Mesenchymal stem cell (in vitro differentiated cells and primary cell): Measurements from ENCODE around the gene FHIT.
A peak's percentile ranks its signal among the peaks of the same experiment; 100 is the strongest.

ENCODE experiments used
- DNase-seq: peaks from one replicate; pipeline ENCODE4 v3.0.0-alpha.2; 2013
- H2AFZ ChIP-seq: one replicate; pipeline ENCODE4 v1.6.1; 2013; ENCODE audit warnings: low read depth, mild to moderate bottlenecking, control low read depth, inconsistent platforms, low read length, moderate library complexity
- H2AK5ac ChIP-seq: 2 replicates; pipeline ENCODE4 v1.6.1; 2013; ENCODE audit warnings: low read length, moderate library complexity, mild to moderate bottlenecking, inconsistent platforms; ENCODE audit not compliant: severe bottlenecking
- H2BK120ac ChIP-seq: one replicate; pipeline ENCODE4 v1.6.1; 2013; ENCODE audit warnings: low read depth, mild to moderate bottlenecking, inconsistent platforms, low read length, moderate library complexity
- H2BK12ac ChIP-seq, 2 experiments: one replicate each; pipeline ENCODE4 v1.6.1; 2013; ENCODE audit warnings: inconsistent platforms in 2 of 2, low read length in 2 of 2, mild to moderate bottlenecking in 2 of 2, moderate library complexity in 2 of 2, control low read depth in 1 of 2
- H2BK15ac ChIP-seq: one replicate; pipeline ENCODE4 v1.6.1; 2013; ENCODE audit warnings: mild to moderate bottlenecking, low read depth, inconsistent platforms; ENCODE audit not compliant: poor library complexity, severe bottlenecking
- H2BK5ac ChIP-seq: 2 replicates; pipeline ENCODE4 v1.6.1; 2013; ENCODE audit warnings: low read depth, mild to moderate bottlenecking, low read length, control low read depth, inconsistent platforms; ENCODE audit not compliant: poor library complexity, severe bottlenecking
- H3K14ac ChIP-seq, 2 experiments: one replicate each; pipeline ENCODE4 v1.6.1; 2013; ENCODE audit warnings: inconsistent platforms in 2 of 2, low read length in 2 of 2, control low read depth in 1 of 2, mild to moderate bottlenecking in 1 of 2, moderate library complexity in 1 of 2
- H3K18ac ChIP-seq, 2 experiments: one replicate each; pipeline ENCODE4 v1.6.1; 2013; ENCODE audit warnings: inconsistent platforms in 2 of 2, low read length in 2 of 2, control low read depth in 1 of 2, low read depth in 1 of 2, mild to moderate bottlenecking in 1 of 2
- H3K23ac ChIP-seq, 2 experiments: one replicate each; pipeline ENCODE4 v1.6.1; 2013; ENCODE audit warnings: inconsistent platforms in 2 of 2, low read length in 2 of 2, mild to moderate bottlenecking in 2 of 2, moderate library complexity in 2 of 2, control low read depth in 1 of 2
- H3K27ac ChIP-seq: 2 replicates; pipeline ENCODE4 v1.5.1; 2013; ENCODE audit warnings: mild to moderate bottlenecking, moderate library complexity, low read length, control low read depth, inconsistent platforms; ENCODE audit not compliant: poor library complexity, severe bottlenecking
- H3K27me3 ChIP-seq, 2 experiments: 2 replicates each; pipeline versions ENCODE4 v1.6.1 to v1.7.0; 2013; ENCODE audit warnings: low read length in 2 of 2, mild to moderate bottlenecking in 2 of 2, moderate library complexity in 2 of 2, control low read depth in 1 of 2, inconsistent platforms in 1 of 2; ENCODE audit not compliant: control insufficient read depth in 1 of 2, insufficient read depth in 1 of 2
- H3K36me3 ChIP-seq, 2 experiments: 2 replicates each; pipeline versions ENCODE4 v1.6.1 to v1.7.0; 2013; ENCODE audit warnings: low read length in 2 of 2, control low read depth in 1 of 2, inconsistent platforms in 1 of 2, low read depth in 1 of 2, mild to moderate bottlenecking in 1 of 2; ENCODE audit not compliant: insufficient read depth in 2 of 2, control insufficient read depth in 1 of 2
- H3K4ac ChIP-seq, 2 experiments: one replicate each; pipeline ENCODE4 v1.6.1; 2013; ENCODE audit warnings: inconsistent platforms in 2 of 2, low read length in 2 of 2, mild to moderate bottlenecking in 2 of 2, moderate library complexity in 2 of 2, control low read depth in 1 of 2, low read depth in 1 of 2
- H3K4me1 ChIP-seq: 2 replicates; pipeline ENCODE4 v1.6.1; 2013; ENCODE audit warnings: low read depth, low read length, control low read depth; ENCODE audit not compliant: control insufficient read depth, insufficient read depth
- H3K4me2 ChIP-seq: 2 replicates; pipeline ENCODE4 v1.6.1; 2013; ENCODE audit warnings: low read length, mild to moderate bottlenecking, inconsistent platforms; ENCODE audit not compliant: poor library complexity, severe bottlenecking
- H3K4me3 ChIP-seq, 2 experiments: 2 replicates each; pipeline versions ENCODE4 v1.5.1 to v1.7.0; 2013; ENCODE audit warnings: low read length in 2 of 2, mild to moderate bottlenecking in 2 of 2, control low read depth in 1 of 2, low read depth in 1 of 2; ENCODE audit not compliant: insufficient read depth in 1 of 2
- H3K79me1 ChIP-seq: replicated peaks from 2 replicates; pipeline ENCODE4 v1.6.1; 2013; ENCODE audit warnings: mild to moderate bottlenecking, control low read depth, low read length, inconsistent platforms; ENCODE audit not compliant: poor library complexity, severe bottlenecking
- H3K9ac ChIP-seq: 2 replicates; pipeline ENCODE4 v1.7.0; 2013; ENCODE audit warnings: mild to moderate bottlenecking, low read length, moderate library complexity
- H3K9me3 ChIP-seq: 2 replicates; pipeline ENCODE4 v1.7.0; 2013; ENCODE audit warnings: mild to moderate bottlenecking, low read length; ENCODE audit not compliant: control insufficient read depth
- H4K8ac ChIP-seq: one replicate; pipeline ENCODE4 v1.6.1; 2013; ENCODE audit warnings: inconsistent platforms, mild to moderate bottlenecking, low read length, moderate library complexity
- H4K91ac ChIP-seq: one replicate; pipeline ENCODE4 v1.6.1; 2013; ENCODE audit warnings: mild to moderate bottlenecking, low read length, inconsistent platforms
- WGBS: methylation state at CpG from one replicate; pipeline ENCODE4 v1.1.7; 2013; ENCODE audit warnings: mixed read lengths; 5-methylcytosine and 5-hydroxymethylcytosine counted together

The FHIT gene

DNA sequence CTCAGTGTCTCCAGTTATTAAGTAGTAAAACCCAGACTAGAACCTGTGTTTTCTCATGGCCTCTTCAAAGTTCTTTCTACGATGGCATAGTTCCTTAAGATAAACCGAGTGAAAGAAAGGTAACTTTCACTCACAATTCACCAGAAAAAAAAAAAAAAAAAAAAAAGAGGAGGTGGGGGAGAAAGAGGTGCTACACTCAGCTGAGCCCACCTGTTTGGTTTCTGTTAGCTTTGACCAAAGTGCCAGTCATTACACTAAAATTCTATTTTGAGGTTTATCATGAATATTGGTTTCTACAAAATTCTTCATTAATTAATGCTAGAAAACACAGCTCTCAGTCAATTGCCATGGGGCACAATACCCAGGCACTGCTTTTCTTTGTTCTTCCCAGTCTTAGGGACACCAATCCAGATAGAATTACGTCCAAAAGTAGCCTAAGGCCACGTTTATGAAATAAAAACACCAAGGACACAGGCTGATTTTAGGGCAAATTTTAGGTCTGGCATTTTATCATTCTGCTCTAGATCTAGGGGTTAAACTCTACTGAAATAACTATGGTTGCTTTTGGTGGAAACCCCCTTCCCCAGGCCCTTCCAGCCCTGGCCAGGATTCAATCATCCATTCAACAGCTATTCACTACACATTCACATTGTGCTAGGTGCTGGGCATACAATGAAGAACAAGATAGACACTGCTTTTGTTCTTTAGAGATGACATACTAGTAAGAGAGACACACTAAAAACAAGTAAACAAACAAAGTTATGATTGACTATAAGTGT, 1097.8 kb downstream of the FHIT start:
- Histone ChIP-seq H3K27me3 (no peaks in the 10 kb centered on the region), H2BK5ac (no peak overlapping the region), H3K27ac (peak overlapping the region; percentile 6), H3K4me3 (no peak overlapping the region), H3K4me1 (no peaks in the 10 kb centered on the region), H2BK12ac (no peak overlapping the region), H3K9me3 (no peaks in the 10 kb centered on the region), H3K79me1 (no peaks in the 10 kb centered on the region), H3K23ac (no peak overlapping the region), H4K91ac (no peak overlapping the region), H2AK5ac (peak overlapping the region; percentile 49), H2BK15ac (no peak overlapping the region), H3K36me3 (no peaks in the 10 kb centered on the region), H3K18ac (no peak overlapping the region), H3K14ac (no peak overlapping the region), H2BK120ac (no peak overlapping the region), H2AFZ (no peak overlapping the region), H3K9ac (no peak overlapping the region), H4K8ac (no peak overlapping the region), H3K4me2 (no peak overlapping the region), H3K4ac (no peak overlapping the region)
- no peak for DNase-seq
- no CpG with 5 or more reads among the region's 4 CpGs for WGBS

DNA sequence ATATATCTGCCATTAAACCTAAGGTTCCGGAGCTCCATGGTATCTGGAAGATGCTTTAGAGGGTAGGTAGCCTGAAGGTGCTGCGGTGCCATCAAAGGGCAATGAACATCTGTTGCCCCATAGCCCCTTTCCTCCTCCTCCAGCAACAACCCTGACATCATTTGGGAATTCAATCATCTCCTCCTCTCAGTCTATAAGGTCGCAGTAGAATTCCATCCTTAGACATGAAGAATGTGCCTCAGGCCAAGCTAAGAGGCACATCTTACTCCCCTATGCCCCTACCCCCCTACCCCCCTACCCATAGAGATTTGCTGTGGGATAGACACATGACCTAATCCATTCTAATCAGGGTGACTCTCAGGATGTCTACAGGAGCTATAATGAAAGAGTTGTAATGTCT, 1101.8 kb downstream of the FHIT start:
- H3K27ac ChIP-seq = no peak overlapping the region
- H3K14ac ChIP-seq = no peak overlapping the region
- no peak overlapping the region for H4K8ac ChIP-seq
- no peak overlapping the region for H3K4ac ChIP-seq
- H2AK5ac ChIP-seq = no peak overlapping the region
- no peak overlapping the region for H2BK12ac ChIP-seq
- no peak overlapping the region for H2AFZ ChIP-seq
- DNase-seq = no peak
- no peak overlapping the region for H4K91ac ChIP-seq
- no peak overlapping the region for H2BK15ac ChIP-seq
- H3K4me3 ChIP-seq = no peak overlapping the region
- H3K79me1 ChIP-seq = no peaks in the 10 kb centered on the region
- H3K9me3 ChIP-seq = no peaks in the 10 kb centered on the region
- H3K4me1 ChIP-seq = no peaks in the 10 kb centered on the region
- no peaks in the 10 kb centered on the region for H3K27me3 ChIP-seq
- H2BK5ac ChIP-seq = no peak overlapping the region
- 86% methylated on average over 3 of the region's 3 CpGs for WGBS
- H3K36me3 ChIP-seq = no peaks in the 10 kb centered on the region
- no peak overlapping the region for H2BK120ac ChIP-seq
- no peak overlapping the region for H3K9ac ChIP-seq
- no peak overlapping the region for H3K18ac ChIP-seq
- H3K23ac ChIP-seq = no peak overlapping the region
- H3K4me2 ChIP-seq = no peak overlapping the region

DNA sequence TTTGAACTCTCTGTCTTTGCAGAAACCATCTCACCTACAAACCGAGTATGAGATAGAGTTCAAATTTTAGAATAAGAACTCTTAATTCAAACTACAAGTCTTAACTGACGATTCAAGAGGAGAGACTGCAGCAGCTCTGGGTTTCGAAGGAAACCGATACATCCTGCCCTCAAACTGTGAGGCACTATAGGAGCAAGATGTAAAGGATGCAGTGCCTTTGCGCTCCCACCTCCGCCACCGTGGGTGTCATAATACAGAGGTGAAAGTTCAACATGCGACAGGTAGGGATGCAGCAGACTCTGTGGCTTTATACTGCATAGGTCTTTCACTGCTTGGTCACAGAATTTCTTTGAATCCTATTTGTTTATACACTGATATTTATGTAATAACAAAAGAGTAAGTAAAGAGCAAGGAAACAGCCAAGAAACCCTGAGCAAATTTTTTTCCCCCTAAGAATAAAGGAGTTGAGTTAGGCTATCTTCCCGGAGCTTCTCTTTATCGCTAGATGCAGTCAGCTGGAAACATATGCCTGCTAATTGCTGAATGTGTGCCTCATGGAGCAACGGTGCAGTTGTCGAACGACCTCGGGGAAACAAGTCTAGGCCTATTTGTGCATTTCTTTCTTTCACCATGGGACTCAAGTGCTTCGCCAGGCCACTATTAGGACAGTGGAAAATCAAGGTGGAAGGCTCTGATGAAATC, 1103.9 kb downstream of the FHIT start:
- Histone ChIP-seq H3K4me3 (no peak overlapping the region), H4K91ac (no peak overlapping the region), H2BK12ac (no peak overlapping the region)

GRCh38 chr3:60146121-60146520, 1105.1 kb downstream of the FHIT start:
- no peaks in the 10 kb centered on the region for H3K27me3 ChIP-seq
- DNase-seq = no peak
- no peaks in the 10 kb centered on the region for H3K4me1 ChIP-seq
- 50% methylated on average over 1 of the region's 1 CpG for WGBS
- H2AK5ac ChIP-seq = no peak overlapping the region
- H3K4ac ChIP-seq = no peak overlapping the region
- H2BK120ac ChIP-seq = no peak overlapping the region
- no peak overlapping the region for H3K18ac ChIP-seq
- H3K36me3 ChIP-seq = no peaks in the 10 kb centered on the region
- no peak overlapping the region for H3K27ac ChIP-seq
- H3K9me3 ChIP-seq = no peaks in the 10 kb centered on the region
- no peak overlapping the region for H2AFZ ChIP-seq
- no peak overlapping the region for H3K14ac ChIP-seq
- no peaks in the 10 kb centered on the region for H3K79me1 ChIP-seq
- no peak overlapping the region for H2BK15ac ChIP-seq
- no peak overlapping the region for H3K4me3 ChIP-seq
- H3K4me2 ChIP-seq = no peak overlapping the region
- no peak overlapping the region for H2BK5ac ChIP-seq
- no peak overlapping the region for H3K9ac ChIP-seq
- H3K23ac ChIP-seq = no peak overlapping the region
- H4K91ac ChIP-seq = no peak overlapping the region
- no peak overlapping the region for H4K8ac ChIP-seq
- H2BK12ac ChIP-seq = no peak overlapping the region

More for the DNA sequence above, 1103.9 kb downstream of the FHIT start:
- H4K8ac ChIP-seq = no peak overlapping the region
- H3K14ac ChIP-seq = no peak overlapping the region
- no peak overlapping the region for H2AFZ ChIP-seq
- no peak for DNase-seq
- no peak overlapping the region for H3K23ac ChIP-seq
- no peak overlapping the region for H3K27ac ChIP-seq
- H3K27me3 ChIP-seq = no peaks in the 10 kb centered on the region
- no peak overlapping the region for H3K18ac ChIP-seq
- no peaks in the 10 kb centered on the region for H3K9me3 ChIP-seq
- H3K79me1 ChIP-seq = no peaks in the 10 kb centered on the region
- 88% methylated on average over 14 of the region's 15 CpGs for WGBS
- H2AK5ac ChIP-seq = no peak overlapping the region
- H2BK15ac ChIP-seq = no peak overlapping the region
- no peaks in the 10 kb centered on the region for H3K4me1 ChIP-seq
- no peaks in the 10 kb centered on the region for H3K36me3 ChIP-seq
- H3K4ac ChIP-seq = no peak overlapping the region
- no peak overlapping the region for H3K4me2 ChIP-seq
- H3K9ac ChIP-seq = no peak overlapping the region
- no peak overlapping the region for H2BK5ac ChIP-seq
- no peak overlapping the region for H2BK120ac ChIP-seq
